IMR-90 (cell line): ENCODE results near the gene ANGPTL7. TPM values are rescaled to one million over a fixed set of nuclear protein-coding genes. Genes with fewer than 3 reads are reported as not detected.

ENCODE experiments used
- ATAC-seq: fragments of 200-7000 bp; cut with Tn5 transposase; 2 replicates; pipeline ENCODE4 v1.9.1; 2020; ENCODE audit warnings: low read depth, mild to moderate bottlenecking, moderate library complexity
- BruUV-seq: library from RNA; stranded (reverse); fragments of 400-500 nt; replicated peaks from 2 replicates; lab custom pipeline; 2021; lab: Mats Ljungman, UMichigan
- CTCF ChIA-PET: fragments of 300-600 bp; formaldehyde crosslinking; extraction: SDS; loops from one replicate; lab custom pipeline; 2021; ENCODE audit warnings: antibody characterized with exemption; lab: Yijun Ruan, JAX
- POLR2A ChIA-PET: fragments of 300-600 bp; sonication (Branson Sonifier 250); formaldehyde crosslinking; loops from one replicate; lab custom pipeline; 2022; ENCODE audit warnings: antibody characterized with exemption; ENCODE audit not compliant: unreplicated experiment; lab: Charles Lee
- DNase-seq: peaks from one replicate; pipeline ENCODE4 v3.0.0; 2013
- H2AFZ ChIP-seq: replicated peaks from 2 replicates; pipeline ENCODE3; 2013; ENCODE audit warnings: low read length, mild to moderate bottlenecking; ENCODE audit not compliant: poor library complexity
- H2AK5ac ChIP-seq: 2 replicates; pipeline ENCODE4 v1.6.1; 2013; ENCODE audit warnings: low read depth, low read length, inconsistent platforms
- H2AK9ac ChIP-seq: replicated peaks from 2 replicates; pipeline ENCODE3; 2013; ENCODE audit warnings: mild to moderate bottlenecking, low read depth, low read length, moderate library complexity; ENCODE audit not compliant: poor library complexity
- H2BK120ac ChIP-seq: 2 replicates; pipeline ENCODE4 v1.6.1; 2013; ENCODE audit warnings: low read depth, low read length, inconsistent platforms
- H2BK15ac ChIP-seq: 3 replicates; pipeline ENCODE4 v1.6.1; 2013; ENCODE audit warnings: low read depth, low read length, inconsistent platforms
- H2BK20ac ChIP-seq: 2 replicates; pipeline ENCODE4 v1.6.1; 2013; ENCODE audit warnings: low read depth, mild to moderate bottlenecking, inconsistent platforms, low read length, moderate library complexity
- H2BK5ac ChIP-seq: 2 replicates; pipeline ENCODE4 v1.6.1; 2013; ENCODE audit warnings: mild to moderate bottlenecking, low read depth, low read length, inconsistent platforms; ENCODE audit not compliant: poor library complexity, severe bottlenecking
- H3K14ac ChIP-seq: replicated peaks from 2 replicates; pipeline ENCODE4 v1.6.1; 2013; ENCODE audit warnings: low read depth, low read length, inconsistent platforms
- H3K18ac ChIP-seq: 2 replicates; pipeline ENCODE4 v1.6.1; 2013; ENCODE audit warnings: low read depth, low read length, control low read depth
- H3K23ac ChIP-seq: 2 replicates; pipeline ENCODE4 v1.6.1; 2013; ENCODE audit warnings: low read depth, low read length, inconsistent platforms
- H3K27ac ChIP-seq: 2 replicates; pipeline ENCODE4 v1.5.1; 2013; ENCODE audit warnings: mild to moderate bottlenecking, control low read depth, low read length; ENCODE audit not compliant: insufficient read depth
- H3K27me3 ChIP-seq: 2 replicates; pipeline ENCODE4 v1.6.1; 2013; ENCODE audit warnings: low read length; ENCODE audit not compliant: control insufficient read depth, insufficient read depth
- H3K36me3 ChIP-seq: 2 replicates; pipeline ENCODE4 v1.6.1; 2013; ENCODE audit warnings: low read length, mixed read lengths; ENCODE audit not compliant: control insufficient read depth, insufficient read depth
- H3K4ac ChIP-seq: 2 replicates; pipeline ENCODE4 v1.6.1; 2013; ENCODE audit warnings: low read depth, low read length, inconsistent platforms
- H3K4me1 ChIP-seq: 2 replicates; pipeline ENCODE4 v1.6.1; 2013; ENCODE audit warnings: low read length, mixed read lengths; ENCODE audit not compliant: control insufficient read depth, insufficient read depth
- H3K4me2 ChIP-seq: 2 replicates; pipeline ENCODE4 v1.6.1; 2013; ENCODE audit warnings: low read depth, mild to moderate bottlenecking, control low read depth, low read length, moderate library complexity
- H3K4me3 ChIP-seq: 2 replicates; pipeline ENCODE4 v1.5.1; 2013; ENCODE audit warnings: low read depth, mild to moderate bottlenecking, control low read depth, low read length, moderate library complexity; ENCODE audit not compliant: insufficient read depth
- H3K56ac ChIP-seq: 2 replicates; pipeline ENCODE4 v1.6.1; 2013; ENCODE audit warnings: low read length, inconsistent platforms; ENCODE audit not compliant: insufficient read depth; ENCODE audit errors: extremely low read depth
- H3K79me1 ChIP-seq, 2 experiments: 2 replicates each; pipeline ENCODE4 v1.6.1; 2013; ENCODE audit warnings: low read length in 2 of 2, inconsistent platforms in 1 of 2, low read depth in 1 of 2
- H3K9ac ChIP-seq: 2 replicates; pipeline ENCODE4 v1.6.1; 2013; ENCODE audit warnings: low read depth, low read length, control low read depth
- H3K9me1 ChIP-seq: 2 replicates; pipeline ENCODE4 v1.6.1; 2013; ENCODE audit warnings: low read length, inconsistent platforms; ENCODE audit not compliant: insufficient read depth
- H3K9me3 ChIP-seq: 2 replicates; pipeline ENCODE4 v1.6.1; 2013; ENCODE audit warnings: low read length; ENCODE audit not compliant: control insufficient read depth, insufficient read depth
- H4K20me1 ChIP-seq: 2 replicates; pipeline ENCODE4 v1.6.1; 2013; ENCODE audit warnings: low read length, inconsistent platforms; ENCODE audit not compliant: insufficient read depth
- H4K5ac ChIP-seq: 2 replicates; pipeline ENCODE4 v1.6.1; 2013; ENCODE audit warnings: mild to moderate bottlenecking, low read depth, low read length, control low read depth
- H4K8ac ChIP-seq, 2 experiments: 2 replicates each; pipeline ENCODE4 v1.6.1; 2013; ENCODE audit warnings: low read depth in 2 of 2, low read length in 2 of 2, control low read depth in 1 of 2, inconsistent platforms in 1 of 2
- H4K91ac ChIP-seq: 2 replicates; pipeline ENCODE4 v1.6.1; 2013; ENCODE audit warnings: low read depth, low read length, inconsistent platforms; ENCODE audit not compliant: insufficient read depth
- BHLHE40 ChIP-seq: fragments of 150-350 bp; IDR thresholded peaks from 2 replicates; pipeline ENCODE4 v1.6.1; 2016; ENCODE audit warnings: mild to moderate bottlenecking, low read depth, low read length
- MXI1 ChIP-seq: IDR thresholded peaks from 2 replicates; pipeline ENCODE4 v1.6.1; 2012; ENCODE audit warnings: low read depth, mild to moderate bottlenecking, low read length, moderate library complexity, borderline replicate concordance
- RCOR1 ChIP-seq: IDR thresholded peaks from 2 replicates; pipeline ENCODE4 v1.6.1; 2012; ENCODE audit warnings: mild to moderate bottlenecking, low read length, improper control_type of control experiment; ENCODE audit not compliant: insufficient replicate concordance
- WGBS, 2 experiments: methylation state at CpG; one replicate each; pipeline versions ENCODE4 v1.1.5 to v1.1.7; 2013; ENCODE audit warnings: missing lambda C conversion rate in 2 of 2; ENCODE audit not compliant: insufficient read length in 1 of 2; ENCODE audit errors: extremely low coverage in 2 of 2; 5-methylcytosine and 5-hydroxymethylcytosine counted together
- dilution Hi-C: fragments of 300-500 bp; cut with HindIII; formaldehyde crosslinking; loops from one replicate; pipeline ENCODE4 v1.14.3; 2018; ENCODE audit warnings: low sequenced_read_pairs; ENCODE audit not compliant: unreplicated experiment
- in situ Hi-C: fragments of 300-500 bp; cut with MboI; formaldehyde crosslinking; loops from 3 replicates; pipeline ENCODE4 v1.14.3; 2019; ENCODE audit warnings: low sequenced_read_pairs, inconsistent platforms, mixed read lengths
- intact Hi-C: fragments of 100-400 bp; cut with micrococcal nuclease; formaldehyde crosslinking; loops from 2 replicates; pipeline ENCODE4 v1.10.0; 2022
- polyA plus RNA-seq, 3 experiments: library from polyadenylated mRNA; depleted of rRNA; stranded (reverse); fragments of >200 nt; gene quantifications; 2 replicates each; pipeline ENCODE4 v1.2.3, GENCODE V29; 2012; ENCODE audit warnings: low replicate concordance in 1 of 3
- total RNA-seq: library from RNA; depleted of rRNA; stranded (reverse); fragments of >200 nt; gene quantifications from 2 replicates; pipeline ENCODE4 v1.2.3, GENCODE V29; 2012
- TF ChIP-seq, protein P1 (sequence below): fragments of 150-350 bp; IDR thresholded peaks from 2 replicates; pipeline ENCODE4 v1.6.1; 2016; ENCODE audit warnings: low read depth, mild to moderate bottlenecking, low read length, moderate library complexity, borderline replicate concordance
- TF ChIP-seq, protein P2 (sequence below): fragments of 150-350 bp; IDR thresholded peaks from 2 replicates; pipeline ENCODE4 v1.6.1; 2017; ENCODE audit warnings: mild to moderate bottlenecking, antibody characterized with exemption, low read length, low read depth

ANGPTL7 gene
- total and polyA plus RNA-seq, 2 of the 4 experiments (the other 2 are of a cell fraction) = under 0.01 TPM; not detected in 1

GRCh38 chr1:11150326-11150725 is 38.8 kb upstream of the ANGPTL7 start:
- TF ChIP-seq, protein P1, sequence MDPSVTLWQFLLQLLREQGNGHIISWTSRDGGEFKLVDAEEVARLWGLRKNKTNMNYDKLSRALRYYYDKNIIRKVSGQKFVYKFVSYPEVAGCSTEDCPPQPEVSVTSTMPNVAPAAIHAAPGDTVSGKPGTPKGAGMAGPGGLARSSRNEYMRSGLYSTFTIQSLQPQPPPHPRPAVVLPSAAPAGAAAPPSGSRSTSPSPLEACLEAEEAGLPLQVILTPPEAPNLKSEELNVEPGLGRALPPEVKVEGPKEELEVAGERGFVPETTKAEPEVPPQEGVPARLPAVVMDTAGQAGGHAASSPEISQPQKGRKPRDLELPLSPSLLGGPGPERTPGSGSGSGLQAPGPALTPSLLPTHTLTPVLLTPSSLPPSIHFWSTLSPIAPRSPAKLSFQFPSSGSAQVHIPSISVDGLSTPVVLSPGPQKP = no peak
- TF ChIP-seq RCOR1 (no peak), BHLHE40 (no peak), MXI1 (no peak)
- TF ChIP-seq, protein P2, sequence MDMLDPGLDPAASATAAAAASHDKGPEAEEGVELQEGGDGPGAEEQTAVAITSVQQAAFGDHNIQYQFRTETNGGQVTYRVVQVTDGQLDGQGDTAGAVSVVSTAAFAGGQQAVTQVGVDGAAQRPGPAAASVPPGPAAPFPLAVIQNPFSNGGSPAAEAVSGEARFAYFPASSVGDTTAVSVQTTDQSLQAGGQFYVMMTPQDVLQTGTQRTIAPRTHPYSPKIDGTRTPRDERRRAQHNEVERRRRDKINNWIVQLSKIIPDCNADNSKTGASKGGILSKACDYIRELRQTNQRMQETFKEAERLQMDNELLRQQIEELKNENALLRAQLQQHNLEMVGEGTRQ = no peak
- DNase-seq (no peak), ATAC-seq (no peak)
- Histone ChIP-seq H4K91ac (no peak overlapping the region), H2AFZ (no peak overlapping the region), H2BK120ac (no peak overlapping the region), H3K4me3 (no peak overlapping the region), H3K9me1 (peaks cover 3% of the 10 kb centered on the region; the same call in 1 of the 2 replicates), H2AK5ac (no peak overlapping the region), H4K5ac (no peak overlapping the region), H3K9me3 (no peaks in the 10 kb centered on the region), H3K4ac (no peak overlapping the region), H2BK5ac (no peak overlapping the region), H3K18ac (no peak overlapping the region), H3K23ac (no peak overlapping the region), H3K14ac (no peak overlapping the region), H3K27ac (no peak overlapping the region), H4K20me1 (no peaks in the 10 kb centered on the region), H3K56ac (no peak overlapping the region), H2BK15ac (no peak overlapping the region), H2BK20ac (no peak overlapping the region), H3K27me3 (no peaks in the 10 kb centered on the region), H3K79me1 (peaks cover 0 to 3% of the 10 kb centered on the region in 2 experiments; a peak in 1 of 4 replicates), H3K9ac (no peak overlapping the region), H3K4me2 (no peak overlapping the region), H2AK9ac (no peak overlapping the region), H3K36me3 (peaks cover 24% of the 10 kb centered on the region), H3K4me1 (peaks cover 4% of the 10 kb centered on the region), H4K8ac (no peak overlapping the region)
- WGBS, 2 experiments = no CpG with 5 or more reads among the region's 3 CpGs
- BruUV-seq = no TSS peak
- intact Hi-C loops (loop anchor here (5.0 kb wide), 1 partner anchor 53 kb away; the partner anchor contains the start of gene EXOSC10), in situ Hi-C loops (no loop called here), dilution Hi-C loops (no loop called here)
- ChIA-PET POLR2A (no interaction called here), CTCF (no interaction called here)
